ENCODE data around the gene ZNF831.

Gene ZNF831

GRCh38 chr20:59305908-59306655 is 142.5 kb downstream of the ZNF831 start:
- no peak for DNase-seq (ENCODE audit: low spot score)

GRCh38 chr20:59307270-59307669 is 143.6 kb downstream of the ZNF831 start:
- DNase-seq (ENCODE audit: low spot score), result no peak
